Esophagus muscularis mucosa (tissue), 3 donors: ENCODE measurements around the gene SMAD2.

ENCODE experiments used
- POLR2A ChIP-seq: fragments of 450-650 bp; IDR thresholded peaks from one replicate; pipeline ENCODE4 v1.6.1; 2017; ENCODE audit warnings: antibody characterized with exemption, moderate library complexity, mild to moderate bottlenecking, low read depth
- TF ChIP-seq, protein P1 (sequence below), 3 experiments: fragments of 200-600 bp in 2 of 3; fragments of 450-650 bp in 1 of 3; sonication (generic) in 2 of 3; IDR thresholded peaks; one replicate each; pipeline ENCODE4 v1.5.1; 2017 to 2019; ENCODE audit warnings: antibody characterized with exemption in 3 of 3, mild to moderate bottlenecking in 2 of 3, moderate library complexity in 1 of 3

DNA sequence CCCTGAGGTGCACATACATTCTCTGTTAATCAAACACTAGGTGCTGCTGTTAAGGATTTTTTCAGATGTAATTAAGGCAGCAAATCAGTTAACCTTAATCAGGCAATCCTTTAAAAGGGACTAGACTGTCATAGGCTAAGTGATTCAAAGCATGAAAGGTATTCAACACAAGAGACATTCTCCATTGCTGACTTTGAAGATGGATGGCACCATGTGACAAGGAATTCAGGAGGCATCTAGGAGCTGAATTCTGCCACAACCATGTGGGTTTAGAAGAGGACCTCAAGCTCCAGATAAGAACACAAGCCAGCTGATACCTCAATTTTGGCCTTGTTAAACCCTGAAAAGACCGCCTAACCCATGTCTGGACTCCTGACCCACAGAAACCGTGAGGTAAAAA is 84.0 kb downstream of the SMAD2 start:
- TF ChIP-seq, protein P1, sequence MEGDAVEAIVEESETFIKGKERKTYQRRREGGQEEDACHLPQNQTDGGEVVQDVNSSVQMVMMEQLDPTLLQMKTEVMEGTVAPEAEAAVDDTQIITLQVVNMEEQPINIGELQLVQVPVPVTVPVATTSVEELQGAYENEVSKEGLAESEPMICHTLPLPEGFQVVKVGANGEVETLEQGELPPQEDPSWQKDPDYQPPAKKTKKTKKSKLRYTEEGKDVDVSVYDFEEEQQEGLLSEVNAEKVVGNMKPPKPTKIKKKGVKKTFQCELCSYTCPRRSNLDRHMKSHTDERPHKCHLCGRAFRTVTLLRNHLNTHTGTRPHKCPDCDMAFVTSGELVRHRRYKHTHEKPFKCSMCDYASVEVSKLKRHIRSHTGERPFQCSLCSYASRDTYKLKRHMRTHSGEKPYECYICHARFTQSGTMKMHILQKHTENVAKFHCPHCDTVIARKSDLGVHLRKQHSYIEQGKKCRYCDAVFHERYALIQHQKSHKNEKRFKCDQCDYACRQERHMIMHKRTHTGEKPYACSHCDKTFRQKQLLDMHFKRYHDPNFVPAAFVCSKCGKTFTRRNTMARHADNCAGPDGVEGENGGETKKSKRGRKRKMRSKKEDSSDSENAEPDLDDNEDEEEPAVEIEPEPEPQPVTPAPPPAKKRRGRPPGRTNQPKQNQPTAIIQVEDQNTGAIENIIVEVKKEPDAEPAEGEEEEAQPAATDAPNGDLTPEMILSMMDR (IDR thresholded peaks at IDR 0.05) = no peak
- no peak for TF ChIP-seq POLR2A
